HG03442 (cell line): Measurements from ENCODE around the gene PSMB11.

Experiments
- ATAC-seq: cut with Tn5 transposase; IDR thresholded peaks from one replicate; pipeline ENCODE4 v1.9.1; 2021; ENCODE audit warnings: mild to moderate bottlenecking, moderate library complexity; ENCODE audit not compliant: unreplicated experiment

PSMB11 gene

DNA sequence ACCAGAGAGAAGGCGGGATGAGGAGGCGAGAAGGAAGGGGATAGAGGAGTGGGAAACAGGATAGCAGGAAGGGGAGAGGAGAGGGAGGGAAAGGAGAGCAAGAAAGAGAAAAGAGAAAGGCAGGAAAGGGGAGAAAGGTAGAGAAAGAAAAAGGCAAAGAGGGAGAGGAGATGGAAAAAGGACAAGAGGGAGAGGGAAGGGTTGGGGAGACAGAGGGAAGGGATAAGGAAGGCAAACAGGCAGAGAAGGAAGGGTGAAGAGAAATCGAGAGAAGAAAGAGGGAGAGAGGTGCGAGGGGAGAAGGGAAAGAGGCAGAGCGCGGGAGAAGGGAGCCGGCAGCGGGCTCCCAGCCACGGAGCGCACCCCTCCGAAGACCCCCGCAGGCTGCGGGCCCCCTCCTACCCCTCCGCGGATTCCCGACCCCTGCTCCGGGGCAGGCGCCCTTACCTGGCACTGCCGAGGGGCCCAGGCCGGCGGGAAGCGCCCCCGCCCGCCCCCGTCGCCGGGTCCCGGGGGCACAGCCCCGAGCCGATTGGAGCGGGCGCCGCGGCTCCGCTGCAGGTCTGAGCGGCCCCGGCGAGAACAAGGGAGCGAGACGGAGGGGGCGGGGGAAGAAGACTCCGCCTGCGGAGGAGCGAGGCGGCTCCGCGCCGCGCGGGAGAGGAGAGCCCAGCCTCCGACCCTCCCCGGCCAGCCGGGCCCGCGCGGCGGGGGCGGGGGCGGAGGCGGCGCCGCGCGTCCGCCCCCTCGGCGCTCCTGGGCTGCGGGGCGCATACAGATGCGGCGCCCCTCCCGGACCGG is 15.1 kb downstream of the PSMB11 start, which contains the start of gene CDH24:
CDH24 (minus strand) TSS at position 565 of the 801 bp plus-strand sequence. CDS start 1,787 bp downstream, outside the sequence.
- ATAC-seq: peak; percentile 43

- ATAC-seq: peak; percentile 56
These were observed 16.0 kb downstream of the PSMB11 start for GRCh38 chr14:23057757-23058653.

GRCh38 chr14:23058654-23059504 is 16.9 kb downstream of the PSMB11 start:
- ATAC-seq: no peak

DNA sequence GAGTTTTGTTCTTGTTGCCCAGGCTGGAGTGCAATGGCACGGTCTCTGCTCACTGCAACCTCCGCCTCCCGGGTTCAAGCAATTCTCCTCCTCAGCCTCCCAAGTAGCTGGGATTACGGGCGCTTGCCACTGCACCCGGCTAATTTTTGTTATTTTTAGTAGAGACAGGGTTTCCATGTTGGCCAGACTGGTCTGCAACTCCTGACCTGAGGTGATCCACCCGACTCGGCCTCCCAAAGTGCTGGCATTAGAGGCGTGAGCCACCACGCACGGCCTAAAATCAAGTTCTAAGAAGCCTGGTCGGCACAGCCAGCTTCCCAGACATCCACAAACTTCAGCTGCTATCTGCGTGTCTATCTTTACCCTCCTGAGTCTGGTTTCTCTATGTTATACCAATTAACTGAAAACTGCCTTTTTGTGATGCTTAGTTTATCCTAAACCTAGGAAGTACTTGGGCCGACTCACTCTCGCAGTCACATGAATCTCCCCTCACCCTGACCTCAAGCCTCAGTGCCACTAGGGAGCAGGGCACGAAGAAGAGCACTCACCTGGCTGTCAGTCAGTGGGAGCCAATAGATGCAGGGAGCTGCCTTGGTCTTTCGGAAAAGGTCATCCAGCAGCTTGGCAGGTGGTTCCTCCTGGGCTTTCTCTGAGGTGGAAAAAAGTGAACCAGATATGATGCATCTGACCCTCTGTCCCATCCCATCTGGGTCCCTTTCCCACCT is 18.7 kb downstream of the PSMB11 start:
- ATAC-seq: no peak

DNA sequence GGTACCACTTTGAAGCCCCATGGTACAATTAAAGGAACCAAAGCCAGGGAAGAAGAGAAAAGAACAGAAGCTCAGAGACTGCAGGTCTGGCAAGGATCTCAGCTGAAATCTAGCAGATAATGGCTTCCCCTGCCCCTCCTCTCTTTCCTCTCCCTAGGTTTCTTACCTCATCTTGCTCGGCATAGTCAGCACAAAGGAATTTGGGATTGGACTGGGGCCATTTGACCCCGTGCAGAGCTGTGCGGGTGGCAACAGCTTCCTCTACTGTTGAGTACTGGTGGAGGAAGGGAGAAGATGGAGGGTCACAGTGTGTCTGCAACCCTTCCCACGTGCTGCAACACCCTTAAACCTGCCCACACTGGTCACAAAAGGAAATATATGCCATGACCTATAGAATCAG is 20.0 kb downstream of the PSMB11 start:
- ATAC-seq: no peak

DNA sequence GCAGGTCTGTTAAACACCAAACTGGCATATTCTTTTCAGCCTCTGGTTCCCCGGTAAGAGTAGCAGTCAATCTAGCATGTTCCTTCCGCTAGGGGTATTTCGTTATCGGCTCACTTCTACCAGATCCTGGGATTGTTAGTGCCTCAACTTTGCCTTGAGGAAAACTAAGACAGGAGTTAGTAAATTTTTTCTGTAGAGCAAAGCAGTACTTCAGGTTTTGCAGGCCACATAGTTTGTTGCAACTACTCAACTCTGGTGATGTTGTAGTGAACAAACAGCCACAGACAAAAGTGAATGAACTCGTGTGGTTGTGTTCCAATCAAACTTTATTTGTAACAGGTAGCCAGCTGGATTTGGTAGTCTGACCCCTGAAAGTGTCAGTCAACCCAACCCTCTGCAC is 21.6 kb downstream of the PSMB11 start:
- no peak for ATAC-seq

DNA sequence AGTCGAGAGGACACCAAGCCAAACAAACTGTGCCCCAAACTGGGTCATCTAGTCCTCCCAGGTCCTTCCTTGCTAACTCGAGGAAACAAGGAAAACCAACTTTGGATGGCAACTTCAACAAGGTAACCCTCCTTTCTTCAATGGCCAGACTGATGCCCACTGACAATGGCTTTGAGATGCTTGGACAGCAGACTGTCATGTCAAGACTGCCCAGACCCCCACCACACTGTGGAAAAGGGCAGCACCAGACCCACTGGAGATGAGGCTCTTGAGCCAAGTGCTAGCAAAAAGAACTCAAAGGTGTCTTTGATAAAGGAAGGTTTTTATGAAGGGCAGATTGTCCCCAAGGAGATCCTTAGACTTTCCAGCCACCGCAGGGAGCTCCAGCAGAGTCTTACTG is 24.4 kb downstream of the PSMB11 start:
- no peak for ATAC-seq

DNA sequence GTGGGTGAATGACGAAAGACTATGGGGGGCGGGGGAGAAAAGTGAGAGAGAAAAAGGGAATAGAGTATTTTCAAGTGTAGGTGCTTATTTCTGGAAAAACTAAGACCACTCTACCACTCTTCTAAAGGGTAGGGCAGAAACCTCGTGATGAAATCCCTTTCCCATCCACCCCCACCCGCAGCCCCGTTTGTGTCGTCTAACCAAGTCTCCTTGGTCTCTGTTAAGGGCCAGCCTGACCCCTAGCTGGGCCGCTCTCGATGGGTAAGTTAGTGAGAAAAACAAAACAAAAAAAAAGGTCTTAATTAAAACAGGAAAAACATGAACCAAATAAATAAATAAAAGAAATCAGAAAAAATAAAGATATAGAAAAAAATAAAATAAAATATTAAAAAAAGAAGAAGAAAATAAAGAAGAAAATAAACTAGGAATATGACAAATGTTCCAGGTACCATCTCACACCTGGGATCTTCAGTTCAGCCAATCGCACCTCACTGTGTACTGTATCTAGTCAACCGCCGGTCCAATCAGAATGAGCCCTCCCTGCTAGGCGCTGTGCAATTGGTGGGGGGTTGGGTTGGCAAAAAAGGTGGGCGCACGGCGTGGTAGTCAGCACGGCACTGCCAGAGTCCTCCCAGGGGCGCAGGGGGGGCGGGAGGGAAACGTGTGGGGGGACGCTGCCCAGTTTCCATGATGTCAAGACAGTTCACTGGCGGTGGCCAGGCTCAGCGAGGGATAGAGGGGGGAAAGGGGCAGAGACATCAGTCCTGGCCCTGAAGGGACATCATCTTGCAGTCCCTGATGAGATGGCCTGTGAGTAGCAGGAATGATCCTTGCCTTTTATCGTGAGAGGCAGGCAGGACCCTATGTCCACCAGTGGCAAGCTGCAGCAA is 25.1 kb downstream of the PSMB11 start:
- no peak for ATAC-seq

DNA sequence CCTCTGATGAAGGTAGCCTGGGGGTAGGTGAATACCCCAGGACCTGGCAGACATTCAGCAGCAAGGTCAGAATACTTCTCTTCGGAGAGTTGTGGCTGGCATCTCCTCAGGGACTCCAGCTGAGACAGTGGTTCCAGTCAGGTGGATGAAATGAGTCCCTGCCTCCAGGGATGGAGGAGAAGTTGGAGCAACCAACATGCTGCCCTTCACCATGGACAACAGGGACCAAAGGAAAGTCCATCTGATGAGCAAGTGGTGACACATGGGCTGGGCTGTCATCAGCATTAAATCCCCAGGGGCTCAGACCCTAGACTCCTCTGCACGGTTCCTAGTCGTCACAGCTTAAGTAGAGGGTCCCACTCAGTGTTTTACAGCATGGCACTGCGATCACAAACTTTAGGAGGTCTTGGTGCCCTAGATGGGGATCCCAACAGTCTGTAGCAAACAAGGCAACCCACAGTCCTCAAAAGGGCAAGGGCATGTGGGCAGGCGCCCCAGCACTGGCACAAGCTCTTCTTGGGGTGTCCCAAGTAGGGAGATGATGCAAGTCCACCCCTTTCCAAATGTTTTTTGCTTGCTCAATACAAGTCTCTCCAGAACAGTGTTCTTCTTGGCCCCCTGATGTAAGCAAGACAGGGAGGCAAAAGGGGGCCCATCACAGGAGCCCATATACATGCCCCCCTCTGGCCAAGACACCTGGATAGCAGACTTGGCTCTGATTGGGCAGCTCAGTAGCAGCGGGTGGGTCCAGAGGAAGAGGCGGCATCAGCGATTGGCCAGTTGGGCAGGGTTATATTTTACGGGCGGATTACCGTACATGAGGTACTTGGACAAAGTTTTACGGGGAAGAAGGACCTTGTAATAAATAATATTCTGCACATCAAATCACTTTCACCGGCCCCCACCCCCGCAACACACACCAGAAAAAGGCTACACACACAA is 26.1 kb downstream of the PSMB11 start:
- no peak for ATAC-seq

GRCh38 chr14:23068789-23069412 is 26.9 kb downstream of the PSMB11 start:
- peak; percentile 46 for ATAC-seq

DNA sequence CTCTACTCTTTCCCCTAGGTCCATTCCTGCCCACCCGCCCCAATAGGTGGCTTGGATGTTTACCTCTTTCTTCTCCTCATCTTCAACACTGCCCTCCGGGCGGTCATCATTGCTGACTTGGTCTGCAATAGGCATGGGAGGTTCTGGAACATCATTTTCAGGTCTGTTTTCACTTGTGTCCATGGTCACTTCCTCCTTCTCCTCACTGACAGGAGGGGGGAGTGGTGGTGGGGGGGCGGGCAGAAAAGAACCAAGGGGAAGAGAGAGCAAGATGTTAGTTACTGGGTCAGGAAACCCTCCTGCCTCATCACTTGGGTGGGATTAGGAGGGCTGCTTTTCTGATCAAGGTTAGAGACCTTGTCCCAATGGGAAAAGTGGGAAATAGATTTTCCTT is 27.4 kb downstream of the PSMB11 start:
- ATAC-seq: no peak

DNA sequence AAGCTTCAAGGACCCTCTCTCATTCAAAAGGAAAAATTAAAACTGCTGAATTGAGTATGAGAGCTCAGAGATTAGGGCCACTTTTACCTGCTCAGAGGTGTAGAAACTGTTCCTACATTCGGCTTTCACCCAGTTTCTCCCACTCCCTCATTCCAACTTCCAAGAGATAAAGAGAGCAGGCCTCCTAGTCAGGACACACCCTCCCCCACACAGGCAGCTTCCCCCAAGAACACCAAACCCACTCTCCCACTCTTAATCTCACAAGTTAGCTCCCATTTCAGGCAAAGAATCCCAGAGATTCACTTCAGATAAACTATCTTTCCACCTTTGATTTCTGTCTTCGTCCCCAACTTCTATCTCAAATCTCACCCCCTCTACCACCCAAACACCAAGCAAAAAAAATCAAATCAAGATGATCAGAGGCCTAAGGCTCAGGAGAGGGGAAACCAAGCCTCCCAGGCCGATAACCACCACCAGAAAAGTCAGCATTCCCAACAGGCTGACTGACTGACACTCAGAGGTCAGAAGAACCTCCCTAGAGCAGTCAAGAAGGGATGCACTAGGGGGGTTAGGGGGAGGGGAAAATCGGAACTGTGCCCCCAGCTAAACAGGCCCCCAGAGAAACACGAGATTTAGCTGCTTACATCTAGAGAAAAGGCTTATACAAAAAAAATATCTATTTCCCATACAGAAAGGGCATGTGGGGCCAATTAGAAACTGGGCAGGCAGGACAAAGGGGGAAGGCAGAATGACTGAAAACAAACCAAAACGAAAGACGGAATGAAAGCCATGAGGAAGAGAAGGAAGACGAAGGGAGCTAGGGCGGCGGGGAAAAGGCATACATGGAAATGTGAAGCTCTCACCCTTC is 28.5 kb downstream of the PSMB11 start:
- no peak for ATAC-seq

- peak; percentile 90 for ATAC-seq
These were observed 29.4 kb downstream of the PSMB11 start for GRCh38 chr14:23071244-23071920.

- no peak for ATAC-seq
These were observed 30.0 kb downstream of the PSMB11 start for GRCh38 chr14:23071921-23072539.

DNA sequence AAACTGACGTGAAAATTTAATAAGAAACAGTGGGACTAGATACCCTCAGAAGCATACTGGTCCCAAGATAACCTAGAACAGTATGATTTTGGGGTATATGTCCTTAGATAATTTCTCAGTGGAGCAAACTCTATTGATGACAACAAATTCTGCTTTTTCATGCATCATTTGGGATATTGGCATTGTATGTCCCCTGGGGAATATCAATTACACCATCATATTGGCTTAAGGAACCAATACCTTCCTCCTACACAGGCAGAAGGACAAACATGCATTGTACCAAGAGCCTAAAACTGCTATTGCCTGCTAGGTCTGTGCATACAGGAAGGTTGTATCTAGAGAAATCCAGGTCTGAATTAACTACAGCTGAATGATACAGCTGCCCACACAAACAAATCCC is 32.9 kb downstream of the PSMB11 start:
- no peak for ATAC-seq
